Astrocyte of the spinal cord (primary cell): ENCODE measurements around the gene PRDM5.

Source experiments
- DNase-seq: peaks from one replicate; pipeline ENCODE4 v3.0.0; 2011; ENCODE audit warnings: low read depth, low spot score
- H3K4me3 ChIP-seq: 2 replicates; pipeline ENCODE4 v1.5.1; 2011; ENCODE audit warnings: low read depth, mild to moderate bottlenecking, low read length, moderate library complexity
- in situ Hi-C: cut with HindIII; loops from 2 replicates; pipeline ENCODE4 v1.10.0; 2017; ENCODE audit warnings: low sequenced_read_pairs
- TF ChIP-seq, protein P1 (sequence below): IDR thresholded peaks from 2 replicates; pipeline ENCODE4 v1.5.1; 2012; ENCODE audit warnings: low read depth, mild to moderate bottlenecking, low read length, inconsistent platforms

Gene PRDM5

DNA sequence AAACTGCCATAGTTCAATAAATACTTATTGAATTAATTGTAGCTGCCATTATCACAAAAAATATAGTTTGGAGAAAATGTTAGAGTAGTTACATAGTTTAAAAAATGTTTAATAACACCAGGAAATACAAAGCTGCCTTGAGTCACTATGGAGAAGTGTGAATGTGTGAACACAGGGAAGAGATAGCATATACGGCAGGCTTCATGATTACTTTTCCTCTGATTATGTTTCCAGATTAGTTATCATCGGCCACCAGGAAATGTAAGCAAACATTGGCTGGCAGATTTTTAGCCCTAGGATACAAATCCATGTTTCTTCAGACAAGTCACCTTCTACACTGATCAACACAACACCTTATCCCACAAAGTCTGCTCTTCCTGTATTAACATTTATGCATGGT, 4.4 kb downstream of the PRDM5 start:
- no peak overlapping the region for H3K4me3 ChIP-seq
- in situ Hi-C loops = no loop called here
- no peak for DNase-seq
- TF ChIP-seq, protein P1, sequence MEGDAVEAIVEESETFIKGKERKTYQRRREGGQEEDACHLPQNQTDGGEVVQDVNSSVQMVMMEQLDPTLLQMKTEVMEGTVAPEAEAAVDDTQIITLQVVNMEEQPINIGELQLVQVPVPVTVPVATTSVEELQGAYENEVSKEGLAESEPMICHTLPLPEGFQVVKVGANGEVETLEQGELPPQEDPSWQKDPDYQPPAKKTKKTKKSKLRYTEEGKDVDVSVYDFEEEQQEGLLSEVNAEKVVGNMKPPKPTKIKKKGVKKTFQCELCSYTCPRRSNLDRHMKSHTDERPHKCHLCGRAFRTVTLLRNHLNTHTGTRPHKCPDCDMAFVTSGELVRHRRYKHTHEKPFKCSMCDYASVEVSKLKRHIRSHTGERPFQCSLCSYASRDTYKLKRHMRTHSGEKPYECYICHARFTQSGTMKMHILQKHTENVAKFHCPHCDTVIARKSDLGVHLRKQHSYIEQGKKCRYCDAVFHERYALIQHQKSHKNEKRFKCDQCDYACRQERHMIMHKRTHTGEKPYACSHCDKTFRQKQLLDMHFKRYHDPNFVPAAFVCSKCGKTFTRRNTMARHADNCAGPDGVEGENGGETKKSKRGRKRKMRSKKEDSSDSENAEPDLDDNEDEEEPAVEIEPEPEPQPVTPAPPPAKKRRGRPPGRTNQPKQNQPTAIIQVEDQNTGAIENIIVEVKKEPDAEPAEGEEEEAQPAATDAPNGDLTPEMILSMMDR = no peak

DNA sequence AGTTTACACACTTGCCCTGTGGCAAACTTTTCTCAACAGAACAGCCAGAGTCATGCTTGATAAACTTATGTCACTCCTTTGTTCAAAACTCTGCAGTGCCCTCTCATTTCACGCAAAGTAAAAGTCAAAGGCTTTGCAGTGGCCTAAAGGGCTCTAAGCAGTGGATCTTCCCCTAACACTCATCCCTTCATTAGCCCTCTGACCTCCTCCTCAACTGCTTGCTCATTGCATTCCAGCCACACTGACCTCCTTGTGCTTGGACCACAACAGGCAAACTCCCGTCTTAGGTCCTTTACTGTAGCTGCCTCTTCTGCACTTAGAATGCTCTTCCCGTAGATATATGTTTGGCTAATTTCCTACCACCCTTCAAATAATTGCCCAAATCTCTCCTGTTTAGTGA, 5.6 kb downstream of the PRDM5 start:
- TF ChIP-seq, protein P1 = no peak
- in situ Hi-C loops = no loop called here

DNA sequence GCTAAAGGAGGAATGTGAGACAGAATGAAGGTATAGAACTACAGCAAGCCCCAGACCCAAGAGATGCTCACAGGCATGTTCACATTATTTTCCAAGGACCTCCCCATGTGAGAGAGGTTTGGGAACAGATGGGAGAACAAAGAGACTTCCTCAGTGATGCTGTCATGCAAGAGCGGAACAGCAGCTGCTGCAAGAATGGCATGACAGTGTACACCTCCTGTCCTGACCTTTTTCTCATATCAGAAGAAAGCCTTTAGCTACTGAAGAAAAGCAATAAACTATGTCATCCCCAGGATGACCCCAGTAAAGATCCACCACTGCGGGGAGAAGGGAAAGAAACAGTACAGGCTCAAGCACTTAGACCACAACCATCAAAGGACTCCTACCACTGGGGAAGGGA, 7.2 kb downstream of the PRDM5 start:
- no peak for DNase-seq
- in situ Hi-C loops = no loop called here
- TF ChIP-seq, protein P1 = no peak

More for the DNA sequence above, 5.6 kb downstream of the PRDM5 start:
- no peak for DNase-seq
- H3K4me3 ChIP-seq = no peak overlapping the region

DNA sequence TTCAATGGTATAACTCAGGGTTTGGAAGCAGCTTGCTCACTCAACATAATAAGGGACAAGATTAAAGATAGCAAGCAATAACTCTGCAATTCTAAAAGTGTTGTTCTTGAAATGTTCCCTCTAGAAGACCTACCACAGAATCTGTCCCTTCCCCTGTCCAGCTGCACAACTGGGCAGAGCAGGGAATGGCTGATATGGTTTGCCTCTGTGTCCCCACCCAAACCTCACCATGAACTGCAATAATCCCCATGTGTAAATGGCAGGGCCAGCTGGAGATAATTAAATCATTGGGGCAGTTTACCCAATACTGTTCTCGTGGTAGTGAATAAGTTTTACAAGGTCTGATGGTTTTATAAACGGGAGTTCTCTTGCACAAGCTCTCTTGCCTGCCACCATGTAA, 19.1 kb downstream of the PRDM5 start:
- DNase-seq = no peak
- in situ Hi-C loops = no loop called here
- no peak overlapping the region for H3K4me3 ChIP-seq
- TF ChIP-seq, protein P1 = no peak

More for the DNA sequence above, 7.2 kb downstream of the PRDM5 start:
- no peak overlapping the region for H3K4me3 ChIP-seq

DNA sequence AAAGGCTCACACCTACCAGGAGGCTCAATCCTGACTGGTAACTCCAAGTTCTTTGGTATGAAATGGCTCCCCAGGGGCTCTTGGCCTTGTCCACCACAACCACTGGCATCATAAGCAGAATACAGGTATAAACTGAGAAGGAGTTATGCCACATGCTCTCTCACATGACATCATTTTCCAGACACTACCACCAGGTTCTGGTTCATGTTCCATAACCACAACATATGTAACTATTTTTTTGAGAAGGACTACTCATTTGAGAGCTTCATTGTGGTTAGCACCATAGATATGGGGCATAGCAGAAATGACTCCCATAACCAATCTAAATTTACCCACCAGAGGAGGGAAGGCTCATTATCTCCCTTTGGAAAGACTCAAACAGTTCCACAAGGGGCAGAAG, 19.6 kb downstream of the PRDM5 start:
- in situ Hi-C loops = no loop called here
- TF ChIP-seq, protein P1 = no peak
- no peak overlapping the region for H3K4me3 ChIP-seq
- no peak for DNase-seq

DNA sequence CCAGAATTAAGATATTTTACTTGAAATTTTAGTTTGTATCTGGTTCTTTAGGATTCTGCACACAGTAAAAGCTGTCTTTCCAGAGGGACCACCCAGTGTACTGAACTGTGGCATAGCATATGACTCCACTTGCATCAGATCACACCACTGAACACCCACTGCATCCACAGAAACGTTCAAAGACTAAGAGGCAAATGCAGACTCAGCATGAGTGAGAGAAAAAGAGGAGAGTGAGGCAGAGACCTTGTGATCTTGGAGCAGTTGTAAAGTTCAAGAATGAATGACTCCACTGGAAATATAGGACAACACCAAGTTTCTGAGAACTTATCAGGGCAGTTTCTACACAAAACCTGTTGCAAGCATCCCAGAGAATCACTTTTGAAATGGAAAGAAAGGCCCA, 20.8 kb downstream of the PRDM5 start:
- TF ChIP-seq, protein P1 = no peak
- no peak overlapping the region for H3K4me3 ChIP-seq
- in situ Hi-C loops = no loop called here
- DNase-seq = no peak

DNA sequence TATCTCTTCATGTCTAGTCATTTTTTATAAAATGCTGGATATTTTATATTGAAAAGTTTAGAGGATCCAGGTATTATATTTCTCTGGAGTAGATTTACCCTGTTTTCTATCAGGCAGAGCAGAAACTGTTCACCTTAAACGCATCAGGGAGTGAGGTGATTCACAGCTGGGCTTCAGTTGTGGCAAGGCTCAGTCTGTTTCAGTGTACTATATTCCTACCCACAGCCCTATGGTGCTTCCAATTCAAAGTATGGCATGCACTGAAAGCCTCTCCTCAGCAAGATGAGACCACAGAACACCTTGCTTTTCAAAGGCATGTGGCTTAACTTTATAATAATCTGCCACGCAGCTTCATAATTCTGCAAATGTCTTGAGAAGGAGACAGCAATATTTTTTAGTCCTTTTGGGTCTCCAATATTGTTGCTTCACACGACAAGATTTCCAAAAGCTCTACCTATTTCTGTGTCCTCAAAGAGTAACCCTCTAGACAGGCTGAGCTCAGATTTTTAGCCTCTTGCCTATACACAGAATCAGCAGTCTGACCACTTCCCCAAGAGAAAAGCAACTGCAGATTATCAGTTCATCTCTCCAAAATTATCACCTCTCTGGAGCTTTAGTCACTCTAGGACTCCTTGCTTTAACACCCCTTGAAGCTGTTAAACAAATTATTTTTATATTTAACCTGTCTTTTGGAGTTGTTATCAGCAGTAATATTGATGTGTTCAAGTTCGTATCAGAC, 24.4 kb downstream of the PRDM5 start:
- H3K4me3 ChIP-seq = no peak overlapping the region
- in situ Hi-C loops = no loop called here
- no peak for DNase-seq
- TF ChIP-seq, protein P1 = no peak
